ENCODE data around the gene GLP2R. TPM values are rescaled to one million over a fixed set of nuclear protein-coding genes. Genes with fewer than 3 reads are reported as not detected.

GLP2R gene
- total and polyA plus RNA-seq, 8 donors: 0.93 to 2.6 (median 2.2) TPM

GRCh38 chr17:9844153-9844552, 18.4 kb downstream of the GLP2R start:
- ATAC-seq (no peak), DNase-seq (no peak)
- peaks cover 0 to 1% of the 10 kb centered on the region in 2 donors for H3K27me3 ChIP-seq
- H3K9me3 ChIP-seq: no peaks in the 10 kb centered on the region
- H3K27ac ChIP-seq: no peak overlapping the region
- intact Hi-C loops (cut with DNase I): no loop called here
- no peaks in the 10 kb centered on the region for H3K36me3 ChIP-seq
- H3K4me3 ChIP-seq: no peak overlapping the region
- TF ChIP-seq CTCF (IDR thresholded peaks at IDR 0.05): no peak
- H3K4me1 ChIP-seq: peaks cover 0 to 3% of the 10 kb centered on the region in 2 donors

GRCh38 chr17:9845306-9845705, 19.6 kb downstream of the GLP2R start:
- no peak for TF ChIP-seq CTCF (IDR thresholded peaks at IDR 0.05)
- Histone ChIP-seq H3K4me1 (peaks cover 0 to 3% of the 10 kb centered on the region in 2 donors), H3K27me3 (no peaks in the 10 kb centered on the region), H3K9me3 (no peaks in the 10 kb centered on the region), H3K36me3 (no peaks in the 10 kb centered on the region), H3K4me3 (no peak overlapping the region), H3K27ac (no peak overlapping the region)
- DNase-seq (no peak), ATAC-seq (no peak)
- intact Hi-C loops (cut with DNase I): no loop called here

- Histone ChIP-seq H3K36me3 (no peaks in the 10 kb centered on the region), H3K27me3 (no peaks in the 10 kb centered on the region), H3K4me3 (no peak overlapping the region), H3K27ac (no peak overlapping the region), H3K4me1 (no peaks in the 10 kb centered on the region), H3K9me3 (no peaks in the 10 kb centered on the region)
- TF ChIP-seq CTCF (IDR thresholded peaks at IDR 0.05): no peak
- intact Hi-C loops (cut with DNase I): no loop called here
- no peak for ATAC-seq
- DNase-seq: no peak
These were observed 24.4 kb downstream of the GLP2R start for GRCh38 chr17:9850151-9850550.

- Histone ChIP-seq H3K27ac (no peak overlapping the region), H3K4me3 (no peak overlapping the region), H3K9me3 (peaks cover 0 to 9% of the 10 kb centered on the region in 2 donors), H3K36me3 (no peaks in the 10 kb centered on the region), H3K27me3 (no peaks in the 10 kb centered on the region), H3K4me1 (no peaks in the 10 kb centered on the region)
- ATAC-seq (no peak), DNase-seq (no peak)
- intact Hi-C loops (cut with DNase I): no loop called here
- no peak for TF ChIP-seq CTCF (IDR thresholded peaks at IDR 0.05)
These were observed 28.5 kb downstream of the GLP2R start for GRCh38 chr17:9854255-9854654.

- no peak overlapping the region for H3K27ac ChIP-seq
- H3K9me3 ChIP-seq: peaks cover 0 to 9% of the 10 kb centered on the region in 2 donors
- ATAC-seq: no peak
- no peak for TF ChIP-seq CTCF (IDR thresholded peaks at IDR 0.05)
- H3K27me3 ChIP-seq: no peaks in the 10 kb centered on the region
- H3K4me1 ChIP-seq: no peaks in the 10 kb centered on the region
- H3K4me3 ChIP-seq: no peak overlapping the region
- intact Hi-C loops (cut with DNase I): no loop called here
- no peak for DNase-seq
- H3K36me3 ChIP-seq: no peaks in the 10 kb centered on the region
These were observed 29.3 kb downstream of the GLP2R start for GRCh38 chr17:9855036-9855435.
